H1 (cell line): Measurements from ENCODE around the gene CSAD. TPM values are rescaled to one million over a fixed set of nuclear protein-coding genes. Genes with fewer than 3 reads are reported as not detected.

Experiments
- CTCF ChIA-PET: fragments of 300-600 bp; sonication (Branson Sonifier 250); formaldehyde crosslinking; loops from one replicate; lab custom pipeline; 2021; ENCODE audit not compliant: partially characterized antibody; lab: Charles Lee
- POLR2A ChIA-PET: fragments of 300-600 bp; sonication (Branson Sonifier 250); formaldehyde crosslinking; loops from one replicate; lab custom pipeline; 2021; ENCODE audit warnings: inconsistent platforms; ENCODE audit not compliant: partially characterized antibody; lab: Charles Lee
- DNase-seq, 2 experiments: peaks; one replicate each; pipeline versions ENCODE4 v3.0.0 to v3.0.0-alpha.2; 2010 to 2022; ENCODE audit warnings: low spot score in 2 of 2, low read depth in 1 of 2, mixed read lengths in 1 of 2
- FAIRE-seq: peaks from 2 replicates; lab custom pipeline; 2011; peaks lifted over from hg19 to GRCh38; lab: Jason Lieb, UNC
- H2AFZ ChIP-seq: 2 replicates; pipeline ENCODE4 v1.8.1; 2012; ENCODE audit warnings: low read length, inconsistent platforms
- H2AK5ac ChIP-seq: 2 replicates; pipeline ENCODE4 v1.6.1; 2013; ENCODE audit warnings: low read depth, low read length
- H2BK120ac ChIP-seq: replicated peaks from 2 replicates; pipeline ENCODE3; 2013; ENCODE audit warnings: low read depth, low read length, inconsistent platforms
- H2BK12ac ChIP-seq: 2 replicates; pipeline ENCODE4 v1.6.1; 2013; ENCODE audit warnings: low read depth, low read length
- H2BK15ac ChIP-seq: 2 replicates; pipeline ENCODE4 v1.6.1; 2013; ENCODE audit warnings: low read length
- H2BK20ac ChIP-seq: 2 replicates; pipeline ENCODE4 v1.6.1; 2013; ENCODE audit warnings: low read length
- H2BK5ac ChIP-seq: 2 replicates; pipeline ENCODE4 v1.6.1; 2013; ENCODE audit warnings: low read depth, low read length
- H3K14ac ChIP-seq: 2 replicates; pipeline ENCODE4 v1.6.1; 2013; ENCODE audit warnings: inconsistent platforms; ENCODE audit not compliant: insufficient read length
- H3K18ac ChIP-seq: 2 replicates; pipeline ENCODE4 v1.6.1; 2013; ENCODE audit warnings: low read length; ENCODE audit errors: extremely low read depth
- H3K23ac ChIP-seq: 2 replicates; pipeline ENCODE4 v1.6.1; 2013; ENCODE audit warnings: inconsistent platforms; ENCODE audit not compliant: insufficient read length
- H3K23me2 ChIP-seq: 2 replicates; pipeline ENCODE4 v1.6.1; 2013; ENCODE audit warnings: low read depth, low read length
- H3K27ac ChIP-seq: 2 replicates; pipeline ENCODE4 v1.6.1; 2011; ENCODE audit warnings: low read depth, low read length, inconsistent platforms
- H3K27me3 ChIP-seq, 4 experiments: replicated peaks in 1 of 4; 1 replicate in 1 of 4; 2 replicates in 3 of 4; pipeline versions ENCODE4 v1.6.1 to v1.8.1; 2011 to 2013; ENCODE audit warnings: low read length in 3 of 4, mild to moderate bottlenecking in 3 of 4, inconsistent platforms in 2 of 4, mixed read lengths in 2 of 4, moderate library complexity in 1 of 4; ENCODE audit not compliant: control insufficient read depth in 3 of 4, insufficient read depth in 3 of 4; ENCODE audit errors: extremely low read depth in 1 of 4
- H3K36me3 ChIP-seq, 4 experiments: 2 replicates each; pipeline versions ENCODE4 v1.6.1 to v1.8.1; 2011 to 2013; ENCODE audit warnings: mild to moderate bottlenecking in 4 of 4, low read length in 3 of 4, moderate library complexity in 2 of 4, control low read depth in 1 of 4, inconsistent platforms in 1 of 4; ENCODE audit not compliant: insufficient read depth in 4 of 4, control insufficient read depth in 2 of 4
- H3K4ac ChIP-seq: replicated peaks from 2 replicates; pipeline ENCODE3; 2013; ENCODE audit warnings: low read length, low read depth, mixed read lengths, inconsistent platforms; ENCODE audit not compliant: insufficient read length
- H3K4me1 ChIP-seq, 4 experiments: replicated peaks in 1 of 4; 1 replicate in 1 of 4; 2 replicates in 3 of 4; pipeline versions ENCODE4 v1.6.1 to v1.8.1; 2011 to 2013; ENCODE audit warnings: low read length in 3 of 4, inconsistent platforms in 2 of 4, mixed read lengths in 1 of 4; ENCODE audit not compliant: insufficient read depth in 4 of 4, control insufficient read depth in 3 of 4
- H3K4me2 ChIP-seq, 2 experiments: 2 replicates each; pipeline versions ENCODE4 v1.6.1 to v1.8.1; 2011 to 2013; ENCODE audit warnings: low read depth in 2 of 2, low read length in 2 of 2, control low read depth in 1 of 2, inconsistent platforms in 1 of 2, mild to moderate bottlenecking in 1 of 2; ENCODE audit not compliant: insufficient read depth in 1 of 2
- H3K4me3 ChIP-seq, 4 experiments: fragments of 200-600, 300-600 bp in 1 of 4; sonication (generic), shearing (Covaris generic), sonication (Bioruptor Twin) in 1 of 4; 2 replicates each; pipeline versions ENCODE4 v1.5.1 to v1.8.1; 2011 to 2016; ENCODE audit warnings: low read length in 4 of 4, low read depth in 3 of 4, control low read depth in 2 of 4, inconsistent platforms in 2 of 4, mild to moderate bottlenecking in 2 of 4, mixed read lengths in 1 of 4, moderate library complexity in 1 of 4; ENCODE audit not compliant: insufficient read depth in 2 of 4; ENCODE audit errors: extremely low read depth in 1 of 4
- H3K56ac ChIP-seq: replicated peaks from 2 replicates; pipeline ENCODE3; 2013; ENCODE audit warnings: low read depth, mild to moderate bottlenecking, mixed read lengths, low read length, inconsistent platforms; ENCODE audit not compliant: insufficient read length
- H3K79me1 ChIP-seq: 2 replicates; pipeline ENCODE4 v1.6.1; 2013; ENCODE audit warnings: low read depth, low read length, control low read depth
- H3K79me2 ChIP-seq, 2 experiments: 2 replicates each; pipeline versions ENCODE4 v1.6.1 to v1.8.1; 2012 to 2013; ENCODE audit warnings: low read length in 2 of 2, mild to moderate bottlenecking in 2 of 2, inconsistent platforms in 1 of 2; ENCODE audit not compliant: insufficient read depth in 2 of 2, control insufficient read depth in 1 of 2
- H3K9ac ChIP-seq, 4 experiments: replicated peaks in 1 of 4; 1 replicate in 1 of 4; 2 replicates in 3 of 4; pipeline versions ENCODE4 v1.6.1 to v1.8.1; 2011 to 2013; ENCODE audit warnings: low read depth in 3 of 4, low read length in 3 of 4, control low read depth in 2 of 4, mild to moderate bottlenecking in 2 of 4, moderate library complexity in 2 of 4, inconsistent platforms in 1 of 4; ENCODE audit errors: extremely low read depth in 1 of 4
- H3K9me3 ChIP-seq, 2 experiments: 2 replicates each; pipeline versions ENCODE4 v1.6.1 to v1.8.1; 2012 to 2013; ENCODE audit warnings: mild to moderate bottlenecking in 2 of 2, moderate library complexity in 2 of 2, control low read depth in 1 of 2, inconsistent platforms in 1 of 2, low read depth in 1 of 2, low read length in 1 of 2, mixed read lengths in 1 of 2; ENCODE audit not compliant: insufficient read depth in 2 of 2
- H4K20me1 ChIP-seq, 2 experiments: replicated peaks in 1 of 2; 2 replicates each; pipeline versions ENCODE3 to v1.8.1; 2011 to 2013; ENCODE audit warnings: inconsistent platforms in 2 of 2, low read length in 2 of 2, mild to moderate bottlenecking in 1 of 2; ENCODE audit not compliant: insufficient read depth in 2 of 2, control insufficient read depth in 1 of 2
- H4K5ac ChIP-seq: 2 replicates; pipeline ENCODE4 v1.6.1; 2013; ENCODE audit warnings: low read length, low read depth, mixed read lengths, inconsistent platforms; ENCODE audit not compliant: insufficient read length
- H4K8ac ChIP-seq: 2 replicates; pipeline ENCODE4 v1.8.0; 2013; ENCODE audit warnings: mild to moderate bottlenecking, moderate library complexity, low read length, inconsistent platforms; ENCODE audit not compliant: insufficient read depth; ENCODE audit errors: extremely low read depth
- H4K91ac ChIP-seq: replicated peaks from 2 replicates; pipeline ENCODE3; 2013; ENCODE audit warnings: low read length, mixed read lengths, inconsistent platforms; ENCODE audit not compliant: insufficient read length
- HDAC6 ChIP-seq: IDR thresholded peaks from one replicate; pipeline ENCODE4 v1.7.1; 2012; ENCODE audit warnings: low read depth, mild to moderate bottlenecking, inconsistent platforms, low read length, moderate library complexity
- SP1 ChIP-seq: IDR thresholded peaks from 2 replicates; pipeline ENCODE4 v1.6.1; 2011; ENCODE audit warnings: low read depth, low read length
- TAF1 ChIP-seq: IDR thresholded peaks from 2 replicates; pipeline ENCODE4 v1.6.1; 2011; ENCODE audit warnings: mild to moderate bottlenecking, low read depth, low read length
- WGBS, 2 experiments: shearing (Covaris generic) in 1 of 2; methylation state at CpG; one replicate each; pipeline versions ENCODE4 v1.1.6 to v1.1.7; 2013 to 2015; ENCODE audit warnings: low lambda C conversion rate in 2 of 2, mixed read lengths in 2 of 2, inconsistent platforms in 1 of 2, low coverage in 1 of 2, missing lambda C conversion rate in 1 of 2; ENCODE audit not compliant: insufficient replicate concordance in 2 of 2, insufficient coverage in 1 of 2, insufficient read length in 1 of 2; ENCODE audit errors: extremely low coverage in 1 of 2, missing lambda C conversion rate in 1 of 2; 5-methylcytosine and 5-hydroxymethylcytosine counted together
- polyA plus RNA-seq, 7 experiments: library from polyadenylated mRNA; depleted of rRNA in 3 of 7; stranded (reverse) in 5 of 7; unstranded in 2 of 7; fragments of >200 nt in 5 of 7; fragments of 200-250 nt in 2 of 7; gene quantifications; 1 replicate in 5 of 7; 2 replicates in 1 of 7; 4 replicates in 1 of 7; pipeline versions ENCODE4 v1.2.1 to v1.2.3, GENCODE V29; 2011 to 2013; ENCODE audit warnings: missing spikeins in 2 of 7, mixed read lengths in 2 of 7
- total RNA-seq: library from RNA; stranded (reverse); fragmentation: NEBNext Ultra II Directional; extraction: Animal tissue kit (Norgen Biotek cat#: 25700); gene quantifications from 2 replicates; pipeline ENCODE4 v1.2.1, GENCODE V29; 2021

CSAD gene
- total and polyA plus RNA-seq, 2 of the 8 experiments (the other 6 are each of a cell fraction or from before 2014, with no cell fraction given): 8.8 to 11.3 TPM

- H3K23ac ChIP-seq: no peak overlapping the region
- WGBS, 2 experiments: 5% methylated on average over 12 of the region's 30 CpGs; no CpG with 5 or more reads in 1 of the 2 experiments
- no peaks in the 10 kb centered on the region for H3K9me3 ChIP-seq
- peak overlapping the region; percentile 100; the same call in 1 of the 2 replicates for H2BK5ac ChIP-seq
- DNase-seq (no peak), FAIRE-seq (no peak)
- H3K4me3 ChIP-seq: peak overlapping the region; percentile 84 to 97 (median 88)
- POLR2A ChIA-PET: interaction anchor here (0.6 to 13.6 kb wide), 18 partner anchors 8 to 164 kb away, joined by 3 to 151 read pairs (median 4); partner anchors contain the start of genes AAAS, CSAD, ESPL1 and PFDN5
- H4K5ac ChIP-seq: no peak overlapping the region
- no peak overlapping the region for H3K27ac ChIP-seq
- H2BK12ac ChIP-seq: peak overlapping the region; percentile 100; the same call in 1 of the 2 replicates
- H3K14ac ChIP-seq: no peak overlapping the region
- H4K91ac ChIP-seq: no peak overlapping the region
- no peak overlapping the region for H3K4ac ChIP-seq
- H2AK5ac ChIP-seq: peak overlapping the region; percentile 95; the same call in 1 of the 2 replicates
- H2BK20ac ChIP-seq: no peak overlapping the region
- TF ChIP-seq SP1: 0 out of 2 replicates have a peak, but pooled peaks have one; percentile 18
- TF ChIP-seq TAF1: 0 out of 2 replicates have a peak, but pooled peaks have one; percentile 1
- TF ChIP-seq HDAC6: no peak
- TF ChIP-seq, all 59 proteins: peak for 2
- Histone ChIP-seq H3K36me3 (peaks cover 4 to 17% (median 8%) of the 10 kb centered on the region in 4 experiments; a peak in 7 of 8 replicates), H3K23me2 (peaks cover 26% of the 10 kb centered on the region), H4K20me1 (peaks cover 0 to 3% of the 10 kb centered on the region in 2 experiments), H3K4me1 (peaks cover 33 to 66% (median 52%) of the 10 kb centered on the region in 4 experiments), H3K18ac (no peak overlapping the region; the same call in none of the 2 replicates), H2BK120ac (no peak overlapping the region), H2BK15ac (peak overlapping the region; percentile 97; the same call in 1 of the 2 replicates), H4K8ac (no peak overlapping the region), H3K27me3 (peaks cover 0 to 3% (median 0%) of the 10 kb centered on the region in 4 experiments; a peak in 1 of 7 replicates), H3K9ac (peak overlapping the region in 2 of 4 experiments; percentile 45 to 75; a peak in 3 of 7 replicates), H3K56ac (peak overlapping the region; percentile 22), H3K79me2 (peaks cover 16 to 36% of the 10 kb centered on the region in 2 experiments), H2AFZ (no peak overlapping the region), H3K4me2 (peak overlapping the region; percentile 99 to 100), H3K79me1 (peaks cover 17% of the 10 kb centered on the region)
- CTCF ChIA-PET: interaction anchor here (1.3 to 22.3 kb wide), 8 partner anchors 8 to 165 kb away, joined by 3 to 654 read pairs (median 110); partner anchors contain the start of genes AAAS, ESPL1, MYG1 and PFDN5
Measured at GRCh38 chr12:53218551-53219291, 38.0 kb upstream of the CSAD start.
